H1 (cell line): ENCODE data around the gene PSMC3. TPM values are rescaled to one million over a fixed set of nuclear protein-coding genes. Genes with fewer than 3 reads are reported as not detected.

Experiments used
- CTCF ChIA-PET: fragments of 300-600 bp; sonication (Branson Sonifier 250); formaldehyde crosslinking; loops from one replicate; lab custom pipeline; 2021; ENCODE audit not compliant: partially characterized antibody; lab: Charles Lee
- POLR2A ChIA-PET: fragments of 300-600 bp; sonication (Branson Sonifier 250); formaldehyde crosslinking; loops from one replicate; lab custom pipeline; 2021; ENCODE audit warnings: inconsistent platforms; ENCODE audit not compliant: partially characterized antibody; lab: Charles Lee
- DNase-seq, 2 experiments: peaks; one replicate each; pipeline versions ENCODE4 v3.0.0 to v3.0.0-alpha.2; 2010 to 2022; ENCODE audit warnings: low spot score in 2 of 2, low read depth in 1 of 2, mixed read lengths in 1 of 2
- FAIRE-seq: peaks from 2 replicates; lab custom pipeline; 2011; peaks lifted over from hg19 to GRCh38; lab: Jason Lieb, UNC
- H2AFZ ChIP-seq: 2 replicates; pipeline ENCODE4 v1.8.1; 2012; ENCODE audit warnings: low read length, inconsistent platforms
- H2AK5ac ChIP-seq: 2 replicates; pipeline ENCODE4 v1.6.1; 2013; ENCODE audit warnings: low read depth, low read length
- H2BK120ac ChIP-seq: replicated peaks from 2 replicates; pipeline ENCODE3; 2013; ENCODE audit warnings: low read depth, low read length, inconsistent platforms
- H2BK12ac ChIP-seq: 2 replicates; pipeline ENCODE4 v1.6.1; 2013; ENCODE audit warnings: low read depth, low read length
- H2BK15ac ChIP-seq: 2 replicates; pipeline ENCODE4 v1.6.1; 2013; ENCODE audit warnings: low read length
- H2BK20ac ChIP-seq: 2 replicates; pipeline ENCODE4 v1.6.1; 2013; ENCODE audit warnings: low read length
- H2BK5ac ChIP-seq: 2 replicates; pipeline ENCODE4 v1.6.1; 2013; ENCODE audit warnings: low read depth, low read length
- H3K14ac ChIP-seq: 2 replicates; pipeline ENCODE4 v1.6.1; 2013; ENCODE audit warnings: inconsistent platforms; ENCODE audit not compliant: insufficient read length
- H3K18ac ChIP-seq: 2 replicates; pipeline ENCODE4 v1.6.1; 2013; ENCODE audit warnings: low read length; ENCODE audit errors: extremely low read depth
- H3K23ac ChIP-seq: 2 replicates; pipeline ENCODE4 v1.6.1; 2013; ENCODE audit warnings: inconsistent platforms; ENCODE audit not compliant: insufficient read length
- H3K23me2 ChIP-seq: 2 replicates; pipeline ENCODE4 v1.6.1; 2013; ENCODE audit warnings: low read depth, low read length
- H3K27ac ChIP-seq: 2 replicates; pipeline ENCODE4 v1.6.1; 2011; ENCODE audit warnings: low read depth, low read length, inconsistent platforms
- H3K27me3 ChIP-seq, 4 experiments: replicated peaks in 1 of 4; 1 replicate in 1 of 4; 2 replicates in 3 of 4; pipeline versions ENCODE4 v1.6.1 to v1.8.1; 2011 to 2013; ENCODE audit warnings: low read length in 3 of 4, mild to moderate bottlenecking in 3 of 4, inconsistent platforms in 2 of 4, mixed read lengths in 2 of 4, moderate library complexity in 1 of 4; ENCODE audit not compliant: control insufficient read depth in 3 of 4, insufficient read depth in 3 of 4; ENCODE audit errors: extremely low read depth in 1 of 4
- H3K36me3 ChIP-seq, 4 experiments: 2 replicates each; pipeline versions ENCODE4 v1.6.1 to v1.8.1; 2011 to 2013; ENCODE audit warnings: mild to moderate bottlenecking in 4 of 4, low read length in 3 of 4, moderate library complexity in 2 of 4, control low read depth in 1 of 4, inconsistent platforms in 1 of 4; ENCODE audit not compliant: insufficient read depth in 4 of 4, control insufficient read depth in 2 of 4
- H3K4ac ChIP-seq: replicated peaks from 2 replicates; pipeline ENCODE3; 2013; ENCODE audit warnings: low read length, low read depth, mixed read lengths, inconsistent platforms; ENCODE audit not compliant: insufficient read length
- H3K4me1 ChIP-seq, 4 experiments: replicated peaks in 1 of 4; 1 replicate in 1 of 4; 2 replicates in 3 of 4; pipeline versions ENCODE4 v1.6.1 to v1.8.1; 2011 to 2013; ENCODE audit warnings: low read length in 3 of 4, inconsistent platforms in 2 of 4, mixed read lengths in 1 of 4; ENCODE audit not compliant: insufficient read depth in 4 of 4, control insufficient read depth in 3 of 4
- H3K4me2 ChIP-seq, 2 experiments: 2 replicates each; pipeline versions ENCODE4 v1.6.1 to v1.8.1; 2011 to 2013; ENCODE audit warnings: low read depth in 2 of 2, low read length in 2 of 2, control low read depth in 1 of 2, inconsistent platforms in 1 of 2, mild to moderate bottlenecking in 1 of 2; ENCODE audit not compliant: insufficient read depth in 1 of 2
- H3K4me3 ChIP-seq, 4 experiments: fragments of 200-600, 300-600 bp in 1 of 4; sonication (generic), shearing (Covaris generic), sonication (Bioruptor Twin) in 1 of 4; 2 replicates each; pipeline versions ENCODE4 v1.5.1 to v1.8.1; 2011 to 2016; ENCODE audit warnings: low read length in 4 of 4, low read depth in 3 of 4, control low read depth in 2 of 4, inconsistent platforms in 2 of 4, mild to moderate bottlenecking in 2 of 4, mixed read lengths in 1 of 4, moderate library complexity in 1 of 4; ENCODE audit not compliant: insufficient read depth in 2 of 4; ENCODE audit errors: extremely low read depth in 1 of 4
- H3K56ac ChIP-seq: replicated peaks from 2 replicates; pipeline ENCODE3; 2013; ENCODE audit warnings: low read depth, mild to moderate bottlenecking, mixed read lengths, low read length, inconsistent platforms; ENCODE audit not compliant: insufficient read length
- H3K79me1 ChIP-seq: 2 replicates; pipeline ENCODE4 v1.6.1; 2013; ENCODE audit warnings: low read depth, low read length, control low read depth
- H3K79me2 ChIP-seq, 2 experiments: 2 replicates each; pipeline versions ENCODE4 v1.6.1 to v1.8.1; 2012 to 2013; ENCODE audit warnings: low read length in 2 of 2, mild to moderate bottlenecking in 2 of 2, inconsistent platforms in 1 of 2; ENCODE audit not compliant: insufficient read depth in 2 of 2, control insufficient read depth in 1 of 2
- H3K9ac ChIP-seq, 4 experiments: replicated peaks in 1 of 4; 1 replicate in 1 of 4; 2 replicates in 3 of 4; pipeline versions ENCODE4 v1.6.1 to v1.8.1; 2011 to 2013; ENCODE audit warnings: low read depth in 3 of 4, low read length in 3 of 4, control low read depth in 2 of 4, mild to moderate bottlenecking in 2 of 4, moderate library complexity in 2 of 4, inconsistent platforms in 1 of 4; ENCODE audit errors: extremely low read depth in 1 of 4
- H3K9me3 ChIP-seq, 2 experiments: 2 replicates each; pipeline versions ENCODE4 v1.6.1 to v1.8.1; 2012 to 2013; ENCODE audit warnings: mild to moderate bottlenecking in 2 of 2, moderate library complexity in 2 of 2, control low read depth in 1 of 2, inconsistent platforms in 1 of 2, low read depth in 1 of 2, low read length in 1 of 2, mixed read lengths in 1 of 2; ENCODE audit not compliant: insufficient read depth in 2 of 2
- H4K20me1 ChIP-seq, 2 experiments: replicated peaks in 1 of 2; 2 replicates each; pipeline versions ENCODE3 to v1.8.1; 2011 to 2013; ENCODE audit warnings: inconsistent platforms in 2 of 2, low read length in 2 of 2, mild to moderate bottlenecking in 1 of 2; ENCODE audit not compliant: insufficient read depth in 2 of 2, control insufficient read depth in 1 of 2
- H4K5ac ChIP-seq: 2 replicates; pipeline ENCODE4 v1.6.1; 2013; ENCODE audit warnings: low read length, low read depth, mixed read lengths, inconsistent platforms; ENCODE audit not compliant: insufficient read length
- H4K8ac ChIP-seq: 2 replicates; pipeline ENCODE4 v1.8.0; 2013; ENCODE audit warnings: mild to moderate bottlenecking, moderate library complexity, low read length, inconsistent platforms; ENCODE audit not compliant: insufficient read depth; ENCODE audit errors: extremely low read depth
- H4K91ac ChIP-seq: replicated peaks from 2 replicates; pipeline ENCODE3; 2013; ENCODE audit warnings: low read length, mixed read lengths, inconsistent platforms; ENCODE audit not compliant: insufficient read length
- EGR1 ChIP-seq: IDR thresholded peaks from 2 replicates; pipeline ENCODE4 v1.6.1; 2011; ENCODE audit warnings: low read depth, low read length, borderline replicate concordance
- GTF2F1 ChIP-seq: IDR thresholded peaks from 2 replicates; pipeline ENCODE4 v1.6.1; 2012; ENCODE audit warnings: low read depth, low read length, improper control_type of control experiment, borderline replicate concordance
- KDM4A ChIP-seq: IDR thresholded peaks from one replicate; pipeline ENCODE4 v1.7.1; 2012; ENCODE audit warnings: low read depth, mild to moderate bottlenecking, moderate library complexity, low read length, inconsistent platforms; ENCODE audit not compliant: severe bottlenecking
- WGBS, 2 experiments: shearing (Covaris generic) in 1 of 2; methylation state at CpG; one replicate each; pipeline versions ENCODE4 v1.1.6 to v1.1.7; 2013 to 2015; ENCODE audit warnings: low lambda C conversion rate in 2 of 2, mixed read lengths in 2 of 2, inconsistent platforms in 1 of 2, low coverage in 1 of 2, missing lambda C conversion rate in 1 of 2; ENCODE audit not compliant: insufficient replicate concordance in 2 of 2, insufficient coverage in 1 of 2, insufficient read length in 1 of 2; ENCODE audit errors: extremely low coverage in 1 of 2, missing lambda C conversion rate in 1 of 2; 5-methylcytosine and 5-hydroxymethylcytosine counted together
- polyA plus RNA-seq, 7 experiments: library from polyadenylated mRNA; depleted of rRNA in 3 of 7; stranded (reverse) in 5 of 7; unstranded in 2 of 7; fragments of >200 nt in 5 of 7; fragments of 200-250 nt in 2 of 7; gene quantifications; 1 replicate in 5 of 7; 2 replicates in 1 of 7; 4 replicates in 1 of 7; pipeline versions ENCODE4 v1.2.1 to v1.2.3, GENCODE V29; 2011 to 2013; ENCODE audit warnings: missing spikeins in 2 of 7, mixed read lengths in 2 of 7
- total RNA-seq: library from RNA; stranded (reverse); fragmentation: NEBNext Ultra II Directional; extraction: Animal tissue kit (Norgen Biotek cat#: 25700); gene quantifications from 2 replicates; pipeline ENCODE4 v1.2.1, GENCODE V29; 2021

The PSMC3 gene
- total and polyA plus RNA-seq, 2 of the 8 experiments (the other 6 are each of a cell fraction or from before 2014, with no cell fraction given), result 105 to 160 TPM

DNA sequence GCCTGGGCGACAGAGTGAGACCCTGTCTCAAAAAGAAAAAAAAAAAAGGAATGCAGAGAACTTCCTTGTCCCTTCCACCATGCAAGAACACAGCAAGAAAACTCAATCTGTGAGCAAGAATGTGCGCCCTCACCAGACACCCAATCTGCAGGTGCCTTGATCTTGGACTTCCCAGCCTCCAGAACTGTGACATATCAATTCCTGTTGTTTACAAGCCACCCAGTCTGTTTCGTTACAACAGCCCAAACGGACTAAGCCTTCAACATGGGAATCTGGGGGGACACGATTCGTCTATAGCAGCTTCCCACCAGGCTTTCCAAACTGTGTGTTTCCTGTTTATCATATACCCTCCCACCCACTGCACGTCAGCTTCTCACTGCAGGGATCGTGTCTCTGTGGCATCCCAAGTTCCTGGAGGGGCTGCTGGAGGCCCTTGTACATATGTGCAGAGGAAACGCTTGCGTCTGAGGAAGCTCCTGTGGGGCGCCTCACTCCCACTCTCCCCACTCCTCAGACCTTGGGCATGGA lies 11.0 kb upstream of the PSMC3 start:
- H2AFZ ChIP-seq, result no peak overlapping the region
- CTCF ChIA-PET, result interaction anchor here (1.5 to 2.4 kb wide), 3 partner anchors 8 to 30 kb away, joined by 4 to 5 read pairs (median 5); partner anchors contain the start of gene SLC39A13
- no peaks in the 10 kb centered on the region for H3K23me2 ChIP-seq
- H3K79me2 ChIP-seq, result no peaks in the 10 kb centered on the region
- no peak overlapping the region for H3K18ac ChIP-seq
- no peaks in the 10 kb centered on the region for H3K27me3 ChIP-seq
- no peak overlapping the region for H4K91ac ChIP-seq
- H3K9ac ChIP-seq, result no peak overlapping the region
- no peak overlapping the region for H3K4me2 ChIP-seq
- no peak overlapping the region for H2BK120ac ChIP-seq
- H3K23ac ChIP-seq, result no peak overlapping the region
- H3K79me1 ChIP-seq, result no peaks in the 10 kb centered on the region
- H3K56ac ChIP-seq, result no peak overlapping the region
- no peaks in the 10 kb centered on the region for H4K20me1 ChIP-seq
- no peak overlapping the region for H2BK15ac ChIP-seq
- DNase-seq (no peak), FAIRE-seq (no peak)
- H2BK12ac ChIP-seq, result no peak overlapping the region
- H3K4ac ChIP-seq, result no peak overlapping the region
- POLR2A ChIA-PET, result interaction anchor here (0.5 to 2.5 kb wide), 5 partner anchors 11 to 262 kb away, joined by 3 to 11 read pairs (median 4); partner anchors contain the start of gene PSMC3
- no peak overlapping the region for H4K5ac ChIP-seq
- no peak overlapping the region for H2AK5ac ChIP-seq
- no peaks in the 10 kb centered on the region for H3K36me3 ChIP-seq
- no peaks in the 10 kb centered on the region for H3K4me1 ChIP-seq
- no peak overlapping the region for H3K4me3 ChIP-seq
- no peak overlapping the region for H2BK20ac ChIP-seq
- 91% methylated on average over 10 of the region's 11 CpGs; no CpG with 5 or more reads in 1 of the 2 experiments for WGBS, 2 experiments
- H2BK5ac ChIP-seq, result no peak overlapping the region
- no peak overlapping the region for H3K14ac ChIP-seq
- no peak overlapping the region for H4K8ac ChIP-seq
- H3K27ac ChIP-seq, result no peak overlapping the region
- H3K9me3 ChIP-seq, result no peaks in the 10 kb centered on the region
- TF ChIP-seq EGR1 (no peak), GTF2F1 (no peak), KDM4A (no peak)
